SK-MEL-5 (cell line): ENCODE data around the gene C2orf49. TPM values are rescaled to one million over a fixed set of nuclear protein-coding genes. Genes with fewer than 3 reads are reported as not detected.
"Not testable (repeated sequence)": the region's sequence is repeated elsewhere in the genome, so short reads cannot be mapped to it uniquely, and the experiment has no call there.

Experiments
- DNase-seq: peaks from one replicate; pipeline ENCODE4 v3.0.0-alpha.2; 2016; ENCODE audit warnings: low read depth, low spot score
- in situ Hi-C: cut with HindIII; loops from 2 replicates; pipeline ENCODE4 v1.10.0; 2016; ENCODE audit warnings: low sequenced_read_pairs, high pct_unique_total_duplicates, low pct_unique_long_range_greater_than_20kb
- total RNA-seq: library from RNA; depleted of rRNA; stranded (reverse); fragments of >200 nt; shearing (Covaris generic); gene quantifications from 2 replicates; pipeline ENCODE4 v1.2.3, GENCODE V29; 2014

C2orf49 gene
- total RNA-seq, 1 experiment from 2014 or later = 20.4 TPM

DNA sequence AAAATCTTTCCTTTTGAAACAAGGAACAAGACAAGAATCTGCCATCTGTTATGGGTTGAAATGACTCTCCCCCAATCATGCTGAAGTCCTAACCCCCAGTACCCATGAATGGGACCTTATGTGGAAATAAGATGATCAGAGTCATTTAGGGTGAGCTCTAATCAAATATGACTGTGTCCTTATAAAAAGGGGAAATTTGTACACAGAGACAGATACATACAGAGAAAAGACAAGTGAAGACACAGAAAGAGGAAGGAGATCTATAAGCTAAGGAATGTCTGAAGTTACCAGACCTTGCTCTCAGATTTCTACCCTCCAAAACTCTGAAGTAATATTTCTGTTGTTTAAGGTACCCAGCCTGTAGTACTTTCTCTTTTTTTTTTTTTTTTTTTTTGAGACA lies 23.5 kb upstream of the C2orf49 start:
- in situ Hi-C loops = no loop called here
- DNase-seq = no peak

GRCh38 chr2:105315314-105315713 lies 22.0 kb upstream of the C2orf49 start:
- in situ Hi-C loops = no loop called here
- no peak for DNase-seq

- DNase-seq = no peak
- in situ Hi-C loops = no loop called here
Measured at GRCh38 chr2:105317937-105318336, 19.4 kb upstream of the C2orf49 start.

DNA sequence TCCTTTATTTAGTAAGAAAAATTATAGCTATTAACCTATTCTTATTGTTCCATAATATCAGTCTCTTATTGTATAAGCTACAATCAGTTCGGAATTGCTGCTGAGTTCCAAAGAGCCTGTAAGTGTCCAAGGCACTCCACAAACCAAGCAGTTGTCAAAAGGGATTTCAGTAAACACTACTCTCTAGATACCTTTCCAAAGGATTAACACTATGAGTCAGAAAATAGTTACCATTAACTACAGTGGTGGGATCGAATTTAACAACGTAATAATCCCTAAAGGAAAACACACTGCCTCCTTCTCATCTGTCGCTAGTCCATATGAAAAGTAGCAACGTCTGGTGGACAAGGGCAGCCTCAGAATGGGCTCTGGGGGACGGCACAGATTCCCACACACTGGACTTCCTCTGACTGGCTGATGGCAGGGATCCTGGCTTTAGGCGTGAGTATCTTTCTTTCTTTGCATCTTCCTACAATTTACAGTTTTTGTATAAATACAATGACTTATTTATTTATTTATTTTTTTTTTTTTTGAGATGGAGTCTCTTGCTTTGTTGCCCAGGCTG lies 16.6 kb upstream of the C2orf49 start:
- in situ Hi-C loops = no loop called here
- DNase-seq = no peak

- in situ Hi-C loops = no loop called here
- DNase-seq = no peak
Measured at GRCh38 chr2:105321875-105322646, 15.3 kb upstream of the C2orf49 start.

- no peak for DNase-seq
- in situ Hi-C loops = no loop called here
Measured at GRCh38 chr2:105323111-105323510, 14.2 kb upstream of the C2orf49 start.

- in situ Hi-C loops = no loop called here
- no peak for DNase-seq
Measured at GRCh38 chr2:105324101-105324500, 13.2 kb upstream of the C2orf49 start.

DNA sequence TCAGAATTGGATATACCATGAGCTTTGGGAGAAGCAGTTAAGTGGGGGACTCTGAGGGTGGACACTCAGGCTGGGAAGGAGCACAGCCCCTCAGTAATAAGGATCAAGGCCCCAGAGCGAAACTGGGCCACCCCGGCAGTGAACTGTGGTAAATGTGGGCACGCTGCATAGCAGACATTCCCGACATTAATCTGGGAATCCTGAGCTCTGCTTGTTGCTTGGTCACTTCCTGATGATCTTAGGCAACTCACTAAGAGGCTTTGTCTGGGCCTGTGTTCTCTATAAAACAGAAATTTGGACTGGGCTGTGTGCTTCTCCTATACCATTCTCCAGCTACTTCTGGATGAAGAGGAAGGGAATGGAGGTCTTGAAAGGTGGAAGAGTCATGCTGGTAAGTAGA lies 12.6 kb upstream of the C2orf49 start:
- in situ Hi-C loops = no loop called here
- DNase-seq = peak; percentile 58

DNA sequence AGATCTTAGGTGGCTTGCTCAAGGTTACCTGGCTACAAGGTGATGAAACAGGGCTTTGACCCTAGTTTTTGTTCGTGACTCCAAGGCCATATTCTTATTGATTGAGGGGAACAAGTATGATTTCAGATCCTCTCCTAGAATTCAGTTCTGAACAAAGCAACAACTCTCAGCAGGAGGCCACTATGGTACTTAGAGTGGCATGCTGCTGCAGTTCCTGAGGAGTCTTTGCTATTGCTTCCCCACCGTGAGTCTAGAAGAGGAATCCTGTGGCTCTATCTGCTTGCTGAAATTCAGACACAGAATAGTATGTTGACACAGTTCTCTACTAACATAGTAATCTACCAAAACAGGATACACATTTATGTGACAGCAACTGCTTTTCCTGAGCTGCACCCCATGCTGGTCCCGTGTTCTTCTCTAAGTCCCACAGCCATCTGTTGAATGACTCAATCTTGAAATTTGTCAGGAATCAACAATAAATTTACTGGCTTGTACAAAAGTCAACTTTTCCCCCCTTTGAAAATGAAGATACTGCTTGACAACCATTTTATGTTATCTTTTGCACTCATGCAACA lies 11.9 kb upstream of the C2orf49 start:
- no peak for DNase-seq
- in situ Hi-C loops = no loop called here

GRCh38 chr2:105327271-105327670 lies 10.1 kb upstream of the C2orf49 start:
- DNase-seq, in situ Hi-C loops: not testable (repeated sequence)

DNA sequence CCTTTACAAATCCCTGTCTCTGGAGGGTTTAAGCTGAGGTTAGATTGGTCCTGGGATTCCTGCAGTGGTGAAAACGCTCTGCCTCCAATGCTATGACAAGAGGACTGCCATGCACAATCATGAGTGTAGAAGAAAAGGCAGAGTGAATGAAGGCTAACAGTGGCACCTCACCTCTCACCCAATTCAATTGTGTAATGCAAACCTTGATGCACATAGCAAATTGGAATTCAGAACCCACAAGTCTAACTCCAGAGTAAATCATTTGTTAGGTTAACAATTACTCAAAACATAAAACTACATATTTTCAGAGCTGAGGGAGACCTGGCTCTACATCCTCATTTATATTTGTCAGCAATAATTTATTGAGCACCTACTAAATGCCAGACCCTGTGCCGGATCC lies 9.7 kb upstream of the C2orf49 start:
- DNase-seq = no peak
- in situ Hi-C loops = no loop called here

DNA sequence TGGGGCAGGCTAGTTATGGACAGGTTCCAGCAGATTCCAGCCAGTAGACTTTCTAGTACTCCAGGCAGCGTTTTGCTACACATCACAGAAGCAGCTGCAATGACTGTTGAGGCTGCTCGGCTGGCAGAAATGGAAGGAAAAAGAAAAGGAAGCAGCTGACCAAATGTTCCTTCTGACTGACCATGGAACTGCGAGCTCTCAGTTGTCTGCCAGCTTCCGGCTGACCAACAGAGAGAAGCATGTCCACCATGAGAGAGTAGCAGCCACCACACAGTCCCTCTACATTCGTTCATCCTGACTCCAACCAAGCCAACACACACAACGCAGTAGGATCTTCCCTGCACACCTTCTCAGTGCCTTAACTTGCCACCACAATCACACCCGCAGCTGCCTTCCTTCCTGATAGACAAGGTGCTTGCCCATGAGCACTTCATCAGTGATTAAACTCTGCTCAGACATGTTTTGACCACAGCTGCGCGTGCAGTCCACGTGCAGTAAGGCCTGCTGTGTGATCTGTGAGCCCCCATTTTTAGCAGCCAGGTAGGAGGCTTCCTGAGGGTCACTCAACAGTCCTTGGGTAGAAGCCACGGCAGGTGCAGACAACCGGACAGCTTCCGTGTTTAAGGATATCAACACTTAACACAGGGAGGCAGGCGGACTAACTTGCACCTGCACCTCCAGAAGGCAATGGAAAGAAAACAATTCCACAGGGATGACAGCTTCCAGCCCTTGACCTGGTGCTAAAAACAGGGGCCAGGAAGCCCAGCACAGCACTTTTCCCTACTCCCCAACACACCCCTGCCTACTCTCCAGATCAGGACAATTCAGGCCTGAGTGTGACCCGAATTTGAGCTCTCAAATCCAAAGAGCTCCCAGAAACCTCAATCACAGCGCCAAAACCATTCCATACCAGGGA lies 8.8 kb upstream of the C2orf49 start:
- in situ Hi-C loops = no loop called here
- DNase-seq = peak; percentile 19

DNA sequence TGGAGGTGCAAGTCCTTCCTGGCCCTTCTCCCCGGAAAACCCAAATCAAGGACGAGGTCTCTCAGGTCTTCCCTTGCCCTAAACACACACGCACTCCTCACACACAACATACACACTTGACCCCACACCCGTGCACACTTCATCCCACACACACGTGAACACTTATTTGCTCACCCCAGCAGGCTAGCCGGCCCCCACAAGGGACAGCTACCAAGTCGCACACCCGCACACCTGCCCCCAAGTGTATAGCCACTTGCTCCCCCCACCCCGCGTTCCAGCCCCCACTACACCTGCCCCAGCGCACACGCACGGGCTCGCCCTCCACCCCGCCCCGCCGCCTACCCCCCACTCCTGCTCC lies 8.2 kb upstream of the C2orf49 start:
- in situ Hi-C loops = no loop called here

GRCh38 chr2:105329561-105330495 lies 7.5 kb upstream of the C2orf49 start, which contains the start of gene TGFBRAP1:
TSS of gene TGFBRAP1 (minus strand) at chr2:105329735. CDS start at chr2:105308301, 21,434 bp downstream.
- in situ Hi-C loops = no loop called here
- peak; percentile 26 for DNase-seq

More for the DNA sequence above, 8.2 kb upstream of the C2orf49 start:
- no peak for DNase-seq

- in situ Hi-C loops = no loop called here
- no peak for DNase-seq
Measured at GRCh38 chr2:105330681-105331375, 6.5 kb upstream of the C2orf49 start.

DNA sequence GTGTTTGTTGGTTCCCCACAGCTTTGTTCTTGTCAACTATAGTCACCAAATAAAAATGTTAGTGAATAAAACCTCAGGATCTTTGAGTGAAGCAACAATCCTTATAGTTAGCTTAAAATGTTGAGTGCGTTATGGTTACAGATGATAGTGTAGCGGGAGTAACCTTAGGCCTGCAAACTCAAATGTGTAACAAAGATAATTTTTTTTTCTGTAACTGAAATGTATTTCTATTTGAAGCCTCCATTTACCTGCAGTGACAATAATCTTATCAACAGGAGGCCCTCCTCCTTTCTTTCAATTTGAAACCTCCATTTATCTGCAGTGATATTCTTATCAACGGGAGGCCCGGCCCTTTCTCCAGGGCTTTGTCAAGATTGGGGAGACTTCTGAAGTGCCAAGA lies 3.1 kb upstream of the C2orf49 start:
- in situ Hi-C loops = no loop called here
- DNase-seq = no peak

GRCh38 chr2:105335469-105335868 lies 1.9 kb upstream of the C2orf49 start:
- DNase-seq = no peak
- in situ Hi-C loops = no loop called here
